DND-41 (cell line): ENCODE results near the gene RDH5.

Source experiments
- ATAC-seq: fragments of 200-7000 bp; cut with Tn5 transposase; 3 replicates; pipeline ENCODE4 v1.9.1; 2021; ENCODE audit warnings: low read depth; ENCODE audit not compliant: insufficient read depth
- DNase-seq: peaks from one replicate; pipeline ENCODE4 v3.0.0-alpha.2; 2020
- H2AFZ ChIP-seq: 2 replicates; pipeline ENCODE4 v1.6.0; 2012; ENCODE audit warnings: low read depth, low read length
- H3K27ac ChIP-seq: 2 replicates; pipeline ENCODE4 v1.5.1; 2012; ENCODE audit warnings: low read length, inconsistent platforms
- H3K27me3 ChIP-seq: fragments of 200-600 bp; sonication (generic); 2 replicates; pipeline ENCODE4 v1.6.0; 2012; ENCODE audit warnings: low read length, mild to moderate bottlenecking, inconsistent platforms; ENCODE audit not compliant: insufficient read depth, poor library complexity
- H3K36me3 ChIP-seq: 2 replicates; pipeline ENCODE4 v1.5.1; 2012; ENCODE audit warnings: low read length, inconsistent platforms; ENCODE audit not compliant: insufficient read depth
- H3K4me1 ChIP-seq: 2 replicates; pipeline ENCODE4 v1.5.1; 2012; ENCODE audit warnings: mild to moderate bottlenecking, low read length; ENCODE audit not compliant: insufficient read depth
- H3K4me2 ChIP-seq: 2 replicates; pipeline ENCODE4 v1.6.0; 2012; ENCODE audit warnings: mild to moderate bottlenecking, moderate library complexity, low read length, inconsistent platforms; ENCODE audit not compliant: insufficient read depth
- H3K4me3 ChIP-seq, 2 experiments: fragments of 200-600 bp in 1 of 2; shearing (Covaris generic) in 1 of 2; 2 replicates each; pipeline ENCODE4 v1.5.1; 2012 to 2016; ENCODE audit warnings: inconsistent platforms in 2 of 2, low read length in 2 of 2, mild to moderate bottlenecking in 2 of 2, low read depth in 1 of 2, moderate library complexity in 1 of 2
- H3K79me2 ChIP-seq: 2 replicates; pipeline ENCODE4 v1.6.0; 2012; ENCODE audit warnings: low read length, inconsistent platforms; ENCODE audit not compliant: insufficient read depth
- H3K9ac ChIP-seq: 2 replicates; pipeline ENCODE4 v1.6.0; 2012; ENCODE audit warnings: low read depth, mild to moderate bottlenecking, inconsistent platforms, low read length, moderate library complexity
- H3K9me3 ChIP-seq: 2 replicates; pipeline ENCODE4 v1.5.1; 2012; ENCODE audit warnings: low read length, moderate library complexity, mild to moderate bottlenecking, inconsistent platforms; ENCODE audit not compliant: insufficient read depth, severe bottlenecking
- H4K20me1 ChIP-seq: 2 replicates; pipeline ENCODE4 v1.6.0; 2012; ENCODE audit warnings: low read length; ENCODE audit not compliant: insufficient read depth
- EZH2 ChIP-seq: IDR thresholded peaks from 3 replicates; pipeline ENCODE4 v1.6.1; 2012; ENCODE audit warnings: borderline replicate concordance, low read depth, mild to moderate bottlenecking, moderate library complexity, low read length, inconsistent platforms; ENCODE audit not compliant: severe bottlenecking
- TF ChIP-seq, protein P1 (sequence below): IDR thresholded peaks from 2 replicates; pipeline ENCODE4 v1.5.1; 2012; ENCODE audit warnings: borderline replicate concordance, low read length, moderate library complexity, mild to moderate bottlenecking; ENCODE audit not compliant: poor library complexity, severe bottlenecking; ENCODE audit errors: extremely low read depth

The RDH5 gene

DNA sequence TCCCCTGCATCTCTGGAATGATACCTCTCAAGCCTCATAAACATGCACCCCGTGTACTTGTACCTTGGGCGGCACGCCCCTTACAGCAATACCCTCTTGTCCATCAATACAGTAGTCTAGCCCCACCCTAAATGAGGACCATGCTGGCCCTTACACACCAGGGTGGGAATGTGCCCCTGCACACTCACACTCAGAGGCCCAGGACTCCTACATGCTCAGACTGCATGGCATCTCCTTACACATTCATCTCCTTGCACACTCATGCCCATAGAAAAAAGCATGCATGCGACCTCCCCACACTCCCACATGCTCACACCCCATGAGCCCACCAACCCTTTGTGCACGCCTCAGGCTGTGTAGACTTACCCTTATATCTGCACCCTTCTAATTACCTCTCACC, 34.5 kb upstream of the RDH5 start:
- TF ChIP-seq EZH2, result no peak
- TF ChIP-seq, protein P1, sequence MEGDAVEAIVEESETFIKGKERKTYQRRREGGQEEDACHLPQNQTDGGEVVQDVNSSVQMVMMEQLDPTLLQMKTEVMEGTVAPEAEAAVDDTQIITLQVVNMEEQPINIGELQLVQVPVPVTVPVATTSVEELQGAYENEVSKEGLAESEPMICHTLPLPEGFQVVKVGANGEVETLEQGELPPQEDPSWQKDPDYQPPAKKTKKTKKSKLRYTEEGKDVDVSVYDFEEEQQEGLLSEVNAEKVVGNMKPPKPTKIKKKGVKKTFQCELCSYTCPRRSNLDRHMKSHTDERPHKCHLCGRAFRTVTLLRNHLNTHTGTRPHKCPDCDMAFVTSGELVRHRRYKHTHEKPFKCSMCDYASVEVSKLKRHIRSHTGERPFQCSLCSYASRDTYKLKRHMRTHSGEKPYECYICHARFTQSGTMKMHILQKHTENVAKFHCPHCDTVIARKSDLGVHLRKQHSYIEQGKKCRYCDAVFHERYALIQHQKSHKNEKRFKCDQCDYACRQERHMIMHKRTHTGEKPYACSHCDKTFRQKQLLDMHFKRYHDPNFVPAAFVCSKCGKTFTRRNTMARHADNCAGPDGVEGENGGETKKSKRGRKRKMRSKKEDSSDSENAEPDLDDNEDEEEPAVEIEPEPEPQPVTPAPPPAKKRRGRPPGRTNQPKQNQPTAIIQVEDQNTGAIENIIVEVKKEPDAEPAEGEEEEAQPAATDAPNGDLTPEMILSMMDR, result no peak
- H4K20me1 ChIP-seq, result no peaks in the 10 kb centered on the region
- no peaks in the 10 kb centered on the region for H3K4me1 ChIP-seq
- no peak overlapping the region for H3K4me3 ChIP-seq
- no peak overlapping the region for H3K27ac ChIP-seq
- DNase-seq (no peak), ATAC-seq (no peak)
- peaks cover 11% of the 10 kb centered on the region for H3K27me3 ChIP-seq
- no peaks in the 10 kb centered on the region for H3K79me2 ChIP-seq
- no peak overlapping the region for H3K9ac ChIP-seq
- no peak overlapping the region for H3K4me2 ChIP-seq
- H2AFZ ChIP-seq, result no peak overlapping the region
- no peaks in the 10 kb centered on the region for H3K9me3 ChIP-seq
- H3K36me3 ChIP-seq, result no peaks in the 10 kb centered on the region

DNA sequence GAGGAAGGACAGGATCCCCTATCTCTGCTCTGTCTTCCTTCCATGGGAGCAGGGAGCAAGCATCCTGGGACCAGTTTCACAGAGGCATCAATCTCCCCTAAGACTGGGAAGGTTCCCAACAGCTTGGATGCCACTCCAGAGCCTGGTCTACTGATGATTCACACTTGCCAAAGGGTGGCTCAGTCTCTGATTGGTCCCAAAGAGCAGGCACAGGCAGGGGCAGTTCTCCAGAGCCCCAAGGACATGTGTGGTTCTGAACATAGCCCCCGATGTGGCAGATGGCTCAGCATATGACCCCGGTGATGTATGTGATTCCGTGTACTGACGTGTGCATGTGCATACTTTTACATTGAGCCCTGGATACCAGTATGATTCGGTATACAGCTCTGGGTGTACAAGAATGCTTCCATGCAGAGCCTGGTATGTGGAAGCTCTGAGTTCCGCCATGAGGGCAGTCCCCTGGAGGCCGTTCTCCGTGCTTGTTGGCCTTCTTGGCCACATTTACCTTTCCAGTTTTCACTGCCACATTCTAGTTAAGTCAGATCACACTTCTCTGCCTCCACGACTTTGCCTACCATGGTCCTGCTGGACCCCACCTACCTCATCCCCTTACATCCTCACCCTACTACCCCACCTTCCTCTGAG, 33.7 kb upstream of the RDH5 start:
- H3K4me2 ChIP-seq, result no peak overlapping the region
- H3K36me3 ChIP-seq, result no peaks in the 10 kb centered on the region
- ATAC-seq, result no peak
- DNase-seq, result no peak
- no peak overlapping the region for H3K4me3 ChIP-seq
- no peak overlapping the region for H2AFZ ChIP-seq
- no peaks in the 10 kb centered on the region for H3K4me1 ChIP-seq
- TF ChIP-seq, protein P1, result no peak
- no peak for TF ChIP-seq EZH2
- no peak overlapping the region for H3K9ac ChIP-seq
- H3K27ac ChIP-seq, result no peak overlapping the region
- no peaks in the 10 kb centered on the region for H3K79me2 ChIP-seq
- H3K27me3 ChIP-seq, result peaks cover 6% of the 10 kb centered on the region
- H3K9me3 ChIP-seq, result no peaks in the 10 kb centered on the region
- no peaks in the 10 kb centered on the region for H4K20me1 ChIP-seq

DNA sequence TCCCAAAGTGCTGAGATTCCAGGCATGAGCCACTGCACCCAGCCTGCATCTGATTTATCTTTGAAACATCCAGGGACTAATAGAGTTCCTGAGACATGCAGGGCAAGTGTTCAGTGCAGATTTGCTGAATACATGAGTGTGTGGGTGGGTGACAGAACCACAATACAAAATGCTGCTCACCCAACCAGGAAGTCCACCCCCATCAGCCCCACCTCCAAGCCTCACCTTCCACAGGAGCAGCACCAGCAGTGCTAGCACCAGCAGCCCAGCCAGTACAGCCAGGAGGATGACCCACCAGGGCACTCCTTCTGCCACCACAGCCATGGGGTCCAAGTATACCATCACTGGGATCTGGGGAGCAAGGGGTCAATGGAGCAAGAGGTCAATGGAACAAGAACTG, 32.4 kb upstream of the RDH5 start:
- DNase-seq (no peak), ATAC-seq (no peak)
- no peak overlapping the region for H3K9ac ChIP-seq
- no peak overlapping the region for H3K4me3 ChIP-seq
- no peak overlapping the region for H3K27ac ChIP-seq
- no peak overlapping the region for H2AFZ ChIP-seq
- H3K4me2 ChIP-seq, result no peak overlapping the region
- TF ChIP-seq, protein P1, result no peak
- no peak for TF ChIP-seq EZH2
- no peaks in the 10 kb centered on the region for H3K36me3 ChIP-seq
- no peaks in the 10 kb centered on the region for H3K4me1 ChIP-seq
- no peaks in the 10 kb centered on the region for H3K79me2 ChIP-seq
- no peaks in the 10 kb centered on the region for H3K9me3 ChIP-seq
- H4K20me1 ChIP-seq, result no peaks in the 10 kb centered on the region
- peaks cover 3% of the 10 kb centered on the region for H3K27me3 ChIP-seq
